NCI-H1105 (cell line): Measurements from ENCODE around the gene DBF4B.

Experiments used
- DNase-seq: peaks from one replicate; lab custom pipeline; 2025; lab: John Stamatoyannopoulos, UW

DBF4B gene

GRCh38 chr17:44759916-44760243, 51.4 kb downstream of the DBF4B start:
- DNase-seq = no peak

GRCh38 chr17:44760474-44761308, 52.2 kb downstream of the DBF4B start:
- DNase-seq = no peak

GRCh38 chr17:44761932-44762810, 53.7 kb downstream of the DBF4B start:
- DNase-seq = no peak

GRCh38 chr17:44763170-44763569, 54.7 kb downstream of the DBF4B start:
- DNase-seq = no peak

GRCh38 chr17:44765965-44766364, 57.5 kb downstream of the DBF4B start:
- no peak for DNase-seq

GRCh38 chr17:44766409-44767038, 58.1 kb downstream of the DBF4B start:
- no peak for DNase-seq

- no peak for DNase-seq
These were observed 59.0 kb downstream of the DBF4B start for GRCh38 chr17:44767493-44767892.

- no peak for DNase-seq
These were observed 60.2 kb downstream of the DBF4B start for GRCh38 chr17:44768505-44769142.

- no peak for DNase-seq
These were observed 60.8 kb downstream of the DBF4B start for GRCh38 chr17:44769230-44769629.

- DNase-seq = no peak
These were observed 61.2 kb downstream of the DBF4B start for GRCh38 chr17:44769647-44770084.

GRCh38 chr17:44770166-44770925, 61.9 kb downstream of the DBF4B start:
- no peak for DNase-seq

- no peak for DNase-seq
These were observed 64.0 kb downstream of the DBF4B start for GRCh38 chr17:44772308-44773045.

GRCh38 chr17:44773140-44773539, 64.7 kb downstream of the DBF4B start:
- DNase-seq = no peak

- DNase-seq = peak; percentile 76
These were observed 66.0 kb downstream of the DBF4B start for GRCh38 chr17:44774271-44775135.

GRCh38 chr17:44775136-44775837, 66.8 kb downstream of the DBF4B start:
- DNase-seq = peak; percentile 97

- DNase-seq = peak; percentile 78
These were observed 67.6 kb downstream of the DBF4B start for GRCh38 chr17:44775838-44776621.

GRCh38 chr17:44776628-44777393, 68.3 kb downstream of the DBF4B start:
- DNase-seq = no peak
